HFFc6 (cell line): ENCODE data around the gene DGKQ. TPM values are rescaled to one million over a fixed set of nuclear protein-coding genes. Genes with fewer than 3 reads are reported as not detected.

Experiments
- DNase-seq: peaks from one replicate; pipeline ENCODE4 v3.0.0-alpha.2; 2018
- H3K27ac Mint-ChIP-seq: 2 replicates; pipeline ENCODE4 v1.8.0; 2020; ENCODE audit warnings: mild to moderate bottlenecking, mixed read lengths
- H3K27me3 Mint-ChIP-seq: 2 replicates; pipeline ENCODE4 v1.8.0; 2021; ENCODE audit warnings: mild to moderate bottlenecking, moderate library complexity, mixed read lengths; ENCODE audit not compliant: insufficient read depth
- H3K36me3 Mint-ChIP-seq: 2 replicates; pipeline ENCODE4 v1.8.0; 2021; ENCODE audit warnings: low read depth, mixed read lengths
- H3K4me1 Mint-ChIP-seq: 2 replicates; pipeline ENCODE4 v1.8.0; 2020; ENCODE audit warnings: low read depth, mixed read lengths
- H3K4me3 Mint-ChIP-seq: 2 replicates; pipeline ENCODE4 v1.8.0; 2020; ENCODE audit warnings: mild to moderate bottlenecking, moderate library complexity, mixed read lengths
- H3K9me3 Mint-ChIP-seq: 2 replicates; pipeline ENCODE4 v1.8.0; 2020; ENCODE audit warnings: mild to moderate bottlenecking, mixed read lengths
- total RNA-seq, 6 experiments: library from RNA; stranded (reverse); fragmentation: NEBNext Ultra II Directional; extraction: Animal tissue kit (Norgen Biotek cat#: 25700); gene quantifications; 2 replicates in 1 of 6; 3 replicates in 5 of 6; pipeline ENCODE4 v1.2.3, GENCODE V29; 2021
- TF ChIP-seq, protein P1 (sequence below): fragments of 200-600 bp; sonication (generic); IDR thresholded peaks from 2 replicates; pipeline ENCODE4 v1.5.0; 2021; ENCODE audit warnings: antibody characterized with exemption, mild to moderate bottlenecking

Gene DGKQ
- total RNA-seq, 6 experiments from 2014 or later = 11.3 to 14.9 (median 13.1) TPM

DNA sequence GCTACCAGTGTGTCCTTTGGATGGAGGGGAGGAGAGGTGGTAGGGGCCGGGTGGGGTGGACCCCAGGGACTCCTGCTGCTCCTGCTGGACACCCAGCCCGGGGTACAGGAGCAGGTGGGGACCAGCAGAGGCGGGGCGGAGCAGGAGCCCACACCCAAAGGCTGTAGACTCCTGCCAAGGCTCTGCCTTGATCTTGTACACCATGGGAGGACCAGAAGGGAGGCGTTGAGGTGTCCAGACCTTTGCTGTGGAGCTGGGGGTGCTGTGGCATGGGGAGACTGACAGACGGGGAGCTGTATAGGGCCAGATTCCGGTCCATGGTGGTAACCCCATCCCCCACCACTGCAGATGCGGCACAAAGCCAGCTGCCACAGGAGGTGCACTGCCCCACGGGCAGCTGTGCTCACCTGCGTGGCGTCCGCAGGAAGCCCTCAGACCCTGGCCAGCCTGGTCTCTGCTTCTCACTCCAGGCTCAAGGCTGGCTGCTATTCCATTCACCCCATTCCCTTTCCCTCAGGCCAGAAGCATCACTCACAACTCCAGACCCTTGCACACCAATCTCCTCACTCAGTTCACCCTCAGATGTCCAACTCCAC is 24.8 kb upstream of the DGKQ start:
- TF ChIP-seq, protein P1, sequence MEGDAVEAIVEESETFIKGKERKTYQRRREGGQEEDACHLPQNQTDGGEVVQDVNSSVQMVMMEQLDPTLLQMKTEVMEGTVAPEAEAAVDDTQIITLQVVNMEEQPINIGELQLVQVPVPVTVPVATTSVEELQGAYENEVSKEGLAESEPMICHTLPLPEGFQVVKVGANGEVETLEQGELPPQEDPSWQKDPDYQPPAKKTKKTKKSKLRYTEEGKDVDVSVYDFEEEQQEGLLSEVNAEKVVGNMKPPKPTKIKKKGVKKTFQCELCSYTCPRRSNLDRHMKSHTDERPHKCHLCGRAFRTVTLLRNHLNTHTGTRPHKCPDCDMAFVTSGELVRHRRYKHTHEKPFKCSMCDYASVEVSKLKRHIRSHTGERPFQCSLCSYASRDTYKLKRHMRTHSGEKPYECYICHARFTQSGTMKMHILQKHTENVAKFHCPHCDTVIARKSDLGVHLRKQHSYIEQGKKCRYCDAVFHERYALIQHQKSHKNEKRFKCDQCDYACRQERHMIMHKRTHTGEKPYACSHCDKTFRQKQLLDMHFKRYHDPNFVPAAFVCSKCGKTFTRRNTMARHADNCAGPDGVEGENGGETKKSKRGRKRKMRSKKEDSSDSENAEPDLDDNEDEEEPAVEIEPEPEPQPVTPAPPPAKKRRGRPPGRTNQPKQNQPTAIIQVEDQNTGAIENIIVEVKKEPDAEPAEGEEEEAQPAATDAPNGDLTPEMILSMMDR = no peak
- peaks cover 11% of the 10 kb centered on the region for H3K27me3 Mint-ChIP-seq

DNA sequence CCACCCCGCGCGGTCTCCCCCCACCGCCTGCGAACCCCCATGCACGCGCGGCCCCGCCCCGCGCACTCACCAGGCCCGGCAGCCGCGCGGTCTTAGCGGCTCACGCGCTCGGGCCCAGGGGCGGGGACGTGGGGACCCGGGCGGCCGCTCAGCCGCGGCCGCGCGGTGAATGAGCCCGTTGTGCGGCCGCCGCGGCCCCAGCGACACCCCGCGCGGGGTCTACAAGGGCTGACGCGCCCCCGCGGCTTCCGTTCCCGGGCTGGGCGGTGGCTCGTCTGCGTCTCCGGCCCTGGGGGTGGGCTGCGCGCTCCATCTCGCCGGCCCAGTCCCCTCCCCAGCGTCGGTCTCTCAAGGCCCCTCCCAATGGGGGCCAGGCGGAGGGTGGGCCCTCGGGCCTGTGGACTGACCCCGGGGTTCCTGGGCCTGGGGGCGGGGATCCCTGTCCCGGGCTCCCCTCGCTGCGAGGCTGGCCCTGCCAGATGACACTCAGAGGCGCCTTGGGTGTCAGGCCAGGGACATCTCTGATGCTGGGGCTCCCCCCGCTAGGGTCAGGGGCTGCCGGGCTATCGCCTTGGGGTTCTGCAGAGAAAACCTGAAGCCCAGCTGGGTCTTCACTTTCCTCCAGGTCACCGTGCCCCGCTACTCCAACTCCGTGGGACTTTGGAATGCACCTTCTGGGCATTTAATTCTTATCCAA is 24.2 kb upstream of the DGKQ start:
- Mint-ChIP-seq H3K36me3 (no peaks in the 10 kb centered on the region), H3K27ac (no peak overlapping the region), H3K4me1 (no peaks in the 10 kb centered on the region), H3K4me3 (no peak overlapping the region), H3K27me3 (peaks cover 11% of the 10 kb centered on the region), H3K9me3 (no peaks in the 10 kb centered on the region)
- TF ChIP-seq, protein P1 = no peak
- DNase-seq = no peak

More for the DNA sequence above, 24.8 kb upstream of the DGKQ start:
- Mint-ChIP-seq H3K36me3 (no peaks in the 10 kb centered on the region), H3K4me1 (no peaks in the 10 kb centered on the region), H3K4me3 (no peak overlapping the region), H3K27ac (no peak overlapping the region), H3K9me3 (no peaks in the 10 kb centered on the region)
- no peak for DNase-seq

DNA sequence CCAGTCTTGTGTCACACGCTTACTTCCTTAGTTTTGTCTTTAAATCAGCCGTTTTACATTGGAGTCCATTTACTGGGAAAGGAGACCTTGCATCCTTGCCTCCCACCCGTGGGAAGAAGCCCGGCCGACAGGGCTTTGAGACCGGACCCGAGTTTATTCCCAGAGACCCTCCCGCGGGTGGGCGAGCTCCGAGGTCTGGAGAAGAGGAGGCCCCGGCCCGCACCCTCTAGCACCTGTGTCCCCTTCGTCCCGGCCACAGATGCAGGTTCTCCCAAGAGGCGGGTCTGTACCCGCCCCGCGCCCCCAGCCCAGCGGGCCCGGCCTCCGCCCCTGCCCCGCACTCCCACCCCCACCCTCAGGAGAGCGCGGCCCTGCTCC is 23.6 kb upstream of the DGKQ start:
- H3K36me3 Mint-ChIP-seq = no peaks in the 10 kb centered on the region
- no peaks in the 10 kb centered on the region for H3K9me3 Mint-ChIP-seq
- H3K4me1 Mint-ChIP-seq = no peaks in the 10 kb centered on the region
- peaks cover 11% of the 10 kb centered on the region for H3K27me3 Mint-ChIP-seq
- DNase-seq = no peak
- H3K4me3 Mint-ChIP-seq = no peak overlapping the region
- TF ChIP-seq, protein P1 = no peak
- H3K27ac Mint-ChIP-seq = no peak overlapping the region

DNA sequence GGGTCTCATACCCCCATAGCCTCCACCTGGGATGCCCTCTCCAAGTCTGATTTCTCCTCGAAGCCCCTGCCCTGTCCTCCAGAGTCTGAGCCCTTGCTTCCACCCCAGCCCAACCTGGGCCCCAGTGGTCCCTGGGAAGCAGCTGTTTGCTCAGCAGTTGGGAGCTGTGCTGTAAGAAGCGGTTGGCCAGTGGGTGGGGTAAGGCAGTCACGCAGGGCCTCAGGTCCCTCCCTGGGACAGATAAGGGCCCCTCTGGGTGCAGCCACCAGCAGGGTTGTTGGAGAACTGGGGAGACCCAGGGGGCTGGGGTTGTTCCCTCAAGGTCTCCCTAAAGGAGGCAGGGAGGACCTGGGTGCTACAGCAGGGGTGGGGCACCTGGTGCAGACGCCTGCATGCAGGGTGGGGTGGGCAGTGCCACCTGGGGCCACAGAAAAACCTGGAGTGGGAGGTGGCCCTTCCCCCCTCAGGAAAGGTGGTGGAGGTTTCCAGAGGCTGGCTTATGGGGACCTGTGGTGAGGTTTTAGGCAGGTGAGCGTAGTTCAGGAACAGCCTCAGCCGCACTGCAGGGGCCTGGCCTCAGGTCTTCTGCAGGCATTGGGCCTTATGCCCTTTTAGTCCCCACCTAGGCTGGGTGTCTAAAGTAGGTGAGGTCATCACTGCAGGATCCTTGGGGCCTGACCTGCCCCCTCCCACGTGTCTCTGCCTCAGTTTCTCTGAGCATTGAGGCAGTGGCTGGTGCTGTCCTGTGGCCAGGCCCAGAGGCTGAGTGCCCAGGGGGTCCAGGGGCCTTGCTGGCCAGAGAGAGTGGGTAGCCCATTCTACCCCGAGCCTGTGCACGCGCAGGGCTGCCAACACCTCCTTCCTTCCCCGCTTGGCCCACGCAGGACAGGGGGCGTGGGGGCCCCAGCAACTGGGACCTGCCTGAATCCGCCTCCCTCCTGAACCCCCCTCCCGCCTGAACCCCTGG is 22.9 kb upstream of the DGKQ start:
- H3K4me3 Mint-ChIP-seq = no peak overlapping the region
- H3K4me1 Mint-ChIP-seq = no peaks in the 10 kb centered on the region
- no peaks in the 10 kb centered on the region for H3K9me3 Mint-ChIP-seq
- H3K36me3 Mint-ChIP-seq = no peaks in the 10 kb centered on the region
- DNase-seq = no peak
- TF ChIP-seq, protein P1 = no peak
- no peak overlapping the region for H3K27ac Mint-ChIP-seq
- H3K27me3 Mint-ChIP-seq = peaks cover 11% of the 10 kb centered on the region

DNA sequence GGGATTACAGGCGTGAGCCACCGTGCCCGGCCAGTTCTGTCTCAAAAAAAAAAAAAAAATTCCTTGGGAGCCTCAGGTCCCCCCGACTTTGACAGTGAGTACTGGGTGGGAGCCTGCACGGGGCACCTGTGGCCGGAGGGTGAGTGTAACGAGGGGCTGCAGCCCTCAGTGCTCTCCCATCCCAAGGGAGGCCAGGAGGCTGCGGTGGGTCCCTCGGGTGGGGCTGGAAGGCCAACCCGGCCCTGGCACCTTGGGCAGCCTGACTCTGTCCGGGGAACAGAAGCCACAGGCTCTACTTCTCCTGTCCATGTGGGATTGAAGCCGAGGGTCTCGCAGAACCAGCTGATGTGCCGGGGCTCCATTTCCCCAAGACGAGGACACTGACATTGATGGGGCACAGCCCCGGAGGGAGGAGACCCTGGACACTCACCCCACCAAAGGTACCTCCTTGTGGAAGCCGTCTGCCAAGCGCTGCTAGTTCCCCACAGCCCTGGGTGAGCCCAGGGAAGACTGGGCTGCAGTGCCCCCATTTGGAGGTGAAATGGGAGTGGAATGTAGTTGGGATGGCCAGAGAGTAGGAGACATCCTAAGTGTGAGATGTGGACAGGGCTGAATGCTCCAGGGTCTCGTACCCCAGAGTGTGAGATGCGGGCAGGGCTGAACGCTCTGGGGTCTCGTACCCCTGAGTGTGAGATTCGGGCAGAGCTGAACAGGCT is 22.1 kb upstream of the DGKQ start:
- TF ChIP-seq, protein P1 = no peak
- Mint-ChIP-seq H3K27ac (no peak overlapping the region), H3K36me3 (no peaks in the 10 kb centered on the region), H3K27me3 (peaks cover 11% of the 10 kb centered on the region), H3K9me3 (no peaks in the 10 kb centered on the region), H3K4me3 (no peak overlapping the region), H3K4me1 (no peaks in the 10 kb centered on the region)
- no peak for DNase-seq
